Nephron progenitor cell (in vitro differentiated cells): Measurements from ENCODE around the gene ZNF503.
A peak's percentile ranks its signal among the peaks of the same experiment; 100 is the strongest.

ENCODE experiments used
- DNase-seq: peaks from one replicate; pipeline ENCODE4 v3.0.0; 2021
- H3K27ac Mint-ChIP-seq: 2 replicates; pipeline ENCODE4 v1.8.0; 2021; ENCODE audit warnings: mild to moderate bottlenecking, moderate library complexity, mixed read lengths
- H3K27me3 Mint-ChIP-seq: 2 replicates; pipeline ENCODE4 v1.8.0; 2021; ENCODE audit warnings: mild to moderate bottlenecking, low read depth, mixed read lengths; ENCODE audit not compliant: poor library complexity
- H3K36me3 Mint-ChIP-seq: 2 replicates; pipeline ENCODE4 v1.8.0; 2021; ENCODE audit warnings: low read depth, mixed read lengths
- H3K4me1 Mint-ChIP-seq: 2 replicates; pipeline ENCODE4 v1.8.0; 2021; ENCODE audit warnings: mixed read lengths
- H3K4me3 Mint-ChIP-seq: 2 replicates; pipeline ENCODE4 v1.8.0; 2021; ENCODE audit warnings: mild to moderate bottlenecking, moderate library complexity, mixed read lengths
- H3K9me3 Mint-ChIP-seq: 2 replicates; pipeline ENCODE4 v1.8.0; 2021; ENCODE audit warnings: mild to moderate bottlenecking, moderate library complexity, mixed read lengths
- CTCF ChIP-seq: fragments of 200-600 bp; sonication (generic); IDR thresholded peaks from 2 replicates; pipeline ENCODE4 v1.5.0; 2021; ENCODE audit warnings: antibody characterized with exemption

Gene ZNF503

GRCh38 chr10:75434291-75434690 is 32.7 kb upstream of the ZNF503 start:
- H3K27ac Mint-ChIP-seq = no peak overlapping the region
- TF ChIP-seq CTCF = no peak
- no peaks in the 10 kb centered on the region for H3K36me3 Mint-ChIP-seq
- peaks cover 88% of the 10 kb centered on the region for H3K4me1 Mint-ChIP-seq
- no peaks in the 10 kb centered on the region for H3K9me3 Mint-ChIP-seq
- peaks cover 25% of the 10 kb centered on the region for H3K27me3 Mint-ChIP-seq
- H3K4me3 Mint-ChIP-seq = no peak overlapping the region
- no peak for DNase-seq

GRCh38 chr10:75433216-75433615 is 31.7 kb upstream of the ZNF503 start:
- no peak overlapping the region for H3K27ac Mint-ChIP-seq
- no peak for TF ChIP-seq CTCF
- peaks cover 91% of the 10 kb centered on the region for H3K4me1 Mint-ChIP-seq
- H3K36me3 Mint-ChIP-seq = no peaks in the 10 kb centered on the region
- peak overlapping the region; percentile 86 for H3K4me3 Mint-ChIP-seq
- H3K27me3 Mint-ChIP-seq = peaks cover 24% of the 10 kb centered on the region
- no peak for DNase-seq
- H3K9me3 Mint-ChIP-seq = no peaks in the 10 kb centered on the region

GRCh38 chr10:75432763-75433162 is 31.2 kb upstream of the ZNF503 start:
- Mint-ChIP-seq H3K36me3 (no peaks in the 10 kb centered on the region), H3K9me3 (no peaks in the 10 kb centered on the region), H3K27ac (no peak overlapping the region), H3K4me3 (peak overlapping the region; percentile 86), H3K27me3 (peaks cover 24% of the 10 kb centered on the region), H3K4me1 (peaks cover 91% of the 10 kb centered on the region)
- no peak for DNase-seq
- TF ChIP-seq CTCF = no peak

GRCh38 chr10:75432176-75432575 is 30.6 kb upstream of the ZNF503 start:
- Mint-ChIP-seq H3K9me3 (no peaks in the 10 kb centered on the region), H3K27me3 (peaks cover 24% of the 10 kb centered on the region), H3K4me3 (peak overlapping the region; percentile 86), H3K36me3 (no peaks in the 10 kb centered on the region), H3K4me1 (peaks cover 90% of the 10 kb centered on the region), H3K27ac (no peak overlapping the region)
- TF ChIP-seq CTCF = no peak
- DNase-seq = no peak

- H3K27ac Mint-ChIP-seq = peak within 1 kb of the TSS; percentile 90
- peak; percentile 61 for DNase-seq
- peaks cover 84% of the 10 kb centered on the region for H3K4me1 Mint-ChIP-seq
- peak within 1 kb of the TSS; percentile 86 for H3K4me3 Mint-ChIP-seq
- H3K27me3 Mint-ChIP-seq = peaks cover 24% of the 10 kb centered on the region
- H3K9me3 Mint-ChIP-seq = no peaks in the 10 kb centered on the region
- no peak for TF ChIP-seq CTCF
- no peaks in the 10 kb centered on the region for H3K36me3 Mint-ChIP-seq
These were observed 29.9 kb upstream of the ZNF503 start, which contains the start of gene LRMDA for GRCh38 chr10:75431180-75432111. LRMDA (plus strand) TSS chr10:75431624.
